IPS-20b (cell line): Measurements from ENCODE around the gene TNNI3.

ENCODE experiments used
- H3K27ac ChIP-seq: one replicate; pipeline ENCODE4 v1.5.1; 2013; ENCODE audit warnings: low read length
- H3K27me3 ChIP-seq: 2 replicates; pipeline ENCODE4 v1.6.1; 2013; ENCODE audit warnings: mild to moderate bottlenecking, low read length, inconsistent platforms; ENCODE audit not compliant: insufficient read depth
- H3K36me3 ChIP-seq: 2 replicates; pipeline ENCODE4 v1.6.1; 2013; ENCODE audit warnings: low read depth, mild to moderate bottlenecking, inconsistent platforms, low read length, moderate library complexity; ENCODE audit not compliant: insufficient read depth
- H3K4me1 ChIP-seq: 2 replicates; pipeline ENCODE4 v1.6.1; 2013; ENCODE audit warnings: mild to moderate bottlenecking, control low read depth, inconsistent platforms, low read length, moderate library complexity; ENCODE audit not compliant: insufficient read depth
- H3K4me3 ChIP-seq: 2 replicates; pipeline ENCODE4 v1.5.1; 2013; ENCODE audit warnings: mild to moderate bottlenecking, low read length, inconsistent platforms
- H3K9ac ChIP-seq: 2 replicates; pipeline ENCODE4 v1.6.1; 2013; ENCODE audit warnings: low read depth, mild to moderate bottlenecking, inconsistent platforms, low read length, moderate library complexity
- H3K9me3 ChIP-seq: 2 replicates; pipeline ENCODE4 v1.6.1; 2013; ENCODE audit warnings: mild to moderate bottlenecking, low read depth, low read length, inconsistent platforms; ENCODE audit not compliant: insufficient read depth

TNNI3 gene

DNA sequence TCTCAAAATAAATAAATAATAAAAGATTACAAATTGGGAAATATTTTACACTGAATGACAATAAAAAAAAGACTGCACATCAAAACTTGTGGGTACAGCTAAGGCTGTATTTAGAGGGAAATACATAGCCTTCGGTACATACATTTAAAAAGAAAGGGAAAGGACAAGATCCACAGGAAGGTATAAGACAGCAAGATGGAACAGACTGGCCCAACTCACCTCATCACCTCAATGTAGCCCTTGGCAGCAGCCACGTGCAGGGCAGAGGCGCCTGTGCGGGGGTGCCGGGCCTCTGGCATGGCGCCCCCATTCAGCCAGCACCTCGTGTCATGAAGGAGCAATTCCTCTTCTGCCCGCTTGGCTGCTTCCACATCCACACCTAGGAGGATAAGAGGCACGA is 54.3 kb downstream of the TNNI3 start:
- H3K27me3 ChIP-seq: no peaks in the 10 kb centered on the region
- H3K36me3 ChIP-seq: peaks cover 13% of the 10 kb centered on the region; the same call in 1 of the 2 replicates
- no peaks in the 10 kb centered on the region for H3K4me1 ChIP-seq
- H3K4me3 ChIP-seq: no peak overlapping the region
- no peak overlapping the region for H3K9ac ChIP-seq
- H3K27ac ChIP-seq: no peak overlapping the region
- H3K9me3 ChIP-seq: no peaks in the 10 kb centered on the region
